Neuronal stem cell (in vitro differentiated cells): ENCODE measurements around the gene TRPM2.
A peak's percentile ranks its signal among the peaks of the same experiment; 100 is the strongest.

ENCODE experiments used
- DNase-seq: peaks from one replicate; pipeline ENCODE4 v3.0.0-alpha.2; 2013; ENCODE audit warnings: low spot score
- H2AFZ ChIP-seq: one replicate; pipeline ENCODE4 v1.6.1; 2013; ENCODE audit warnings: mild to moderate bottlenecking, low read length, inconsistent platforms
- H2AK5ac ChIP-seq: 2 replicates; pipeline ENCODE4 v1.6.1; 2013; ENCODE audit warnings: low read depth, mild to moderate bottlenecking, inconsistent platforms, low read length, moderate library complexity, mixed read lengths
- H2BK120ac ChIP-seq: 2 replicates; pipeline ENCODE4 v1.6.1; 2013; ENCODE audit warnings: low read depth, mild to moderate bottlenecking, inconsistent platforms, low read length, moderate library complexity, mixed read lengths
- H2BK12ac ChIP-seq: one replicate; pipeline ENCODE4 v1.6.1; 2013; ENCODE audit warnings: low read length, inconsistent platforms
- H2BK15ac ChIP-seq: 2 replicates; pipeline ENCODE4 v1.6.1; 2013; ENCODE audit warnings: mild to moderate bottlenecking, low read length, inconsistent platforms, mixed read lengths
- H2BK5ac ChIP-seq: one replicate; pipeline ENCODE4 v1.6.1; 2013; ENCODE audit warnings: inconsistent platforms, mild to moderate bottlenecking, low read length, moderate library complexity
- H3K14ac ChIP-seq: one replicate; pipeline ENCODE4 v1.6.1; 2013; ENCODE audit warnings: low read length, inconsistent platforms
- H3K18ac ChIP-seq: 2 replicates; pipeline ENCODE4 v1.6.1; 2013; ENCODE audit warnings: low read length, inconsistent platforms
- H3K23ac ChIP-seq: 2 replicates; pipeline ENCODE4 v1.6.1; 2013; ENCODE audit warnings: low read depth, mild to moderate bottlenecking, mixed read lengths, low read length, inconsistent platforms; ENCODE audit not compliant: poor library complexity
- H3K27ac ChIP-seq: replicated peaks from 3 replicates; pipeline ENCODE4 v1.5.1; 2013; ENCODE audit warnings: low read length, inconsistent platforms
- H3K27me3 ChIP-seq, 3 experiments: 2 replicates each; pipeline ENCODE4 v1.6.1; 2013; ENCODE audit warnings: low read length in 3 of 3, mild to moderate bottlenecking in 2 of 3, inconsistent platforms in 1 of 3, low read depth in 1 of 3, mixed read lengths in 1 of 3, moderate library complexity in 1 of 3; ENCODE audit not compliant: control insufficient read depth in 3 of 3, insufficient read depth in 3 of 3
- H3K36me3 ChIP-seq, 2 donors: replicated peaks in 1 of 2; 2 replicates each; pipeline ENCODE4 v1.6.1; 2013; ENCODE audit warnings: low read length in 2 of 2; ENCODE audit not compliant: control insufficient read depth in 2 of 2, insufficient read depth in 2 of 2
- H3K4ac ChIP-seq: 2 replicates; pipeline ENCODE4 v1.6.1; 2013; ENCODE audit warnings: inconsistent platforms, mild to moderate bottlenecking, low read length, moderate library complexity
- H3K4me1 ChIP-seq, 2 donors: 1 replicate in 1 of 2; 2 replicates in 1 of 2; pipeline ENCODE4 v1.6.1; 2013; ENCODE audit warnings: low read length in 2 of 2, low read depth in 1 of 2; ENCODE audit not compliant: control insufficient read depth in 2 of 2, insufficient read depth in 1 of 2
- H3K4me2 ChIP-seq: one replicate; pipeline ENCODE4 v1.6.1; 2013; ENCODE audit warnings: mild to moderate bottlenecking, low read length, inconsistent platforms; ENCODE audit not compliant: insufficient read depth, poor library complexity, severe bottlenecking
- H3K4me3 ChIP-seq, 2 donors: 2 replicates each; pipeline ENCODE4 v1.5.1; 2013; ENCODE audit warnings: low read length in 2 of 2, mild to moderate bottlenecking in 2 of 2, inconsistent platforms in 1 of 2, moderate library complexity in 1 of 2
- H3K79me1 ChIP-seq: one replicate; pipeline ENCODE4 v1.6.1; 2013; ENCODE audit warnings: low read depth, mild to moderate bottlenecking, inconsistent platforms, low read length, moderate library complexity
- H3K9ac ChIP-seq: one replicate; pipeline ENCODE4 v1.6.1; 2013; ENCODE audit warnings: mild to moderate bottlenecking, low read depth, low read length, inconsistent platforms; ENCODE audit not compliant: poor library complexity
- H3K9me3 ChIP-seq, 2 donors: replicated peaks in 1 of 2; 2 replicates each; pipeline versions ENCODE3 to v1.6.1; 2013; ENCODE audit warnings: low read length in 2 of 2, mild to moderate bottlenecking in 2 of 2, inconsistent platforms in 1 of 2, low read depth in 1 of 2, mixed read lengths in 1 of 2, moderate library complexity in 1 of 2; ENCODE audit not compliant: control insufficient read depth in 2 of 2, insufficient read depth in 1 of 2
- H4K8ac ChIP-seq: one replicate; pipeline ENCODE4 v1.6.1; 2013; ENCODE audit warnings: low read depth, mild to moderate bottlenecking, inconsistent platforms, low read length, moderate library complexity
- H4K91ac ChIP-seq: one replicate; pipeline ENCODE4 v1.6.1; 2013; ENCODE audit warnings: low read length, low read depth, mild to moderate bottlenecking, inconsistent platforms; ENCODE audit not compliant: poor library complexity
- WGBS, 2 donors: extraction: QIAGEN DNeasy Blood & Tissue Kit; methylation state at CpG; one replicate each; pipeline ENCODE4 v1.1.7; 2013; ENCODE audit warnings: missing lambda C conversion rate in 2 of 2, mixed read lengths in 1 of 2; ENCODE audit not compliant: insufficient read length in 2 of 2, insufficient replicate concordance in 1 of 2; ENCODE audit errors: extremely low coverage in 2 of 2; 5-methylcytosine and 5-hydroxymethylcytosine counted together

The TRPM2 gene

GRCh38 chr21:44485796-44486195 is 132.4 kb downstream of the TRPM2 start:
- no peak overlapping the region for H3K27ac ChIP-seq

GRCh38 chr21:44486302-44486701 is 132.9 kb downstream of the TRPM2 start:
- H3K4me3 ChIP-seq, result peak overlapping the region; percentile 54 to 73
- no peak overlapping the region for H2BK120ac ChIP-seq
- no peaks in the 10 kb centered on the region for H3K79me1 ChIP-seq
- H2AFZ ChIP-seq, result no peak overlapping the region
- H2BK15ac ChIP-seq, result no peak overlapping the region
- no peak overlapping the region for H3K23ac ChIP-seq
- no peak overlapping the region for H3K9ac ChIP-seq
- H3K14ac ChIP-seq, result no peak overlapping the region
- no peak overlapping the region for H3K4ac ChIP-seq
- WGBS, 2 donors, result no CpG with 5 or more reads among the region's 16 CpGs
- no peak for DNase-seq
- no peak overlapping the region for H2AK5ac ChIP-seq
- no peak overlapping the region for H4K91ac ChIP-seq
- H3K27ac ChIP-seq, result no peak overlapping the region
- H2BK12ac ChIP-seq, result no peak overlapping the region
- no peak overlapping the region for H4K8ac ChIP-seq
- H3K18ac ChIP-seq, result peak overlapping the region; percentile 74
- H3K4me2 ChIP-seq, result peak overlapping the region; percentile 44
- H3K9me3 ChIP-seq, result peaks cover 0 to 9% of the 10 kb centered on the region in 2 donors
- no peaks in the 10 kb centered on the region for H3K36me3 ChIP-seq
- peaks cover 0 to 10% (median 0%) of the 10 kb centered on the region in 3 experiments for H3K27me3 ChIP-seq
- no peaks in the 10 kb centered on the region for H3K4me1 ChIP-seq
- no peak overlapping the region for H2BK5ac ChIP-seq

More at GRCh38 chr21:44485796-44486195, 132.4 kb downstream of the TRPM2 start:
- Histone ChIP-seq H4K91ac (no peak overlapping the region), H3K4me2 (peak overlapping the region; percentile 46), H3K23ac (peak overlapping the region; percentile 21), H3K14ac (no peak overlapping the region), H3K9ac (peak overlapping the region; percentile 46), H3K36me3 (no peaks in the 10 kb centered on the region), H2AFZ (peak overlapping the region; percentile 80), H2AK5ac (no peak overlapping the region), H2BK5ac (no peak overlapping the region), H3K79me1 (no peaks in the 10 kb centered on the region), H2BK120ac (no peak overlapping the region), H3K27me3 (peaks cover 0 to 10% (median 0%) of the 10 kb centered on the region in 3 experiments), H2BK12ac (no peak overlapping the region), H2BK15ac (peak overlapping the region; percentile 27), H3K4ac (no peak overlapping the region), H3K9me3 (peaks cover 0 to 6% of the 10 kb centered on the region in 2 donors), H4K8ac (no peak overlapping the region), H3K18ac (peak overlapping the region; percentile 19), H3K4me1 (no peaks in the 10 kb centered on the region), H3K4me3 (peak overlapping the region; percentile 54 to 75)
- DNase-seq, result no peak
- WGBS, 2 donors, result no CpG with 5 or more reads among the region's 10 CpGs

- Histone ChIP-seq H3K14ac (no peak overlapping the region), H2AK5ac (no peak overlapping the region), H2AFZ (no peak overlapping the region), H3K36me3 (no peaks in the 10 kb centered on the region), H4K8ac (no peak overlapping the region), H2BK12ac (no peak overlapping the region), H3K23ac (no peak overlapping the region), H2BK120ac (no peak overlapping the region), H3K4me2 (no peak overlapping the region), H3K9ac (no peak overlapping the region), H3K79me1 (no peaks in the 10 kb centered on the region), H3K9me3 (peaks cover 7 to 23% of the 10 kb centered on the region in 2 donors), H3K4me3 (no peak overlapping the region), H2BK5ac (no peak overlapping the region), H3K4ac (no peak overlapping the region), H3K18ac (no peak overlapping the region), H3K27ac (no peak overlapping the region), H4K91ac (no peak overlapping the region), H3K4me1 (no peaks in the 10 kb centered on the region), H2BK15ac (no peak overlapping the region), H3K27me3 (peaks cover 0 to 10% (median 0%) of the 10 kb centered on the region in 3 experiments)
- no peak for DNase-seq
- whole genome bisulfite sequencing, 2 donors, result no CpG with 5 or more reads among the region's 4 CpGs
These were observed 134.4 kb downstream of the TRPM2 start for GRCh38 chr21:44487831-44488230.

GRCh38 chr21:44489962-44490361 is 136.5 kb downstream of the TRPM2 start:
- Histone ChIP-seq H3K4me2 (no peak overlapping the region), H3K9me3 (peaks cover 16 to 37% of the 10 kb centered on the region in 2 donors), H3K36me3 (no peaks in the 10 kb centered on the region), H2BK120ac (no peak overlapping the region), H3K9ac (no peak overlapping the region), H2BK15ac (no peak overlapping the region), H3K4me1 (no peaks in the 10 kb centered on the region), H3K27ac (no peak overlapping the region), H3K4ac (no peak overlapping the region), H2AK5ac (no peak overlapping the region), H3K79me1 (no peaks in the 10 kb centered on the region), H3K18ac (no peak overlapping the region), H2BK12ac (no peak overlapping the region), H3K23ac (no peak overlapping the region), H4K91ac (no peak overlapping the region), H2AFZ (no peak overlapping the region), H4K8ac (no peak overlapping the region), H2BK5ac (no peak overlapping the region), H3K4me3 (no peak overlapping the region), H3K14ac (no peak overlapping the region), H3K27me3 (peaks cover 0 to 10% (median 0%) of the 10 kb centered on the region in 3 experiments)
- DNase-seq, result no peak
- WGBS, 2 donors, result no CpG with 5 or more reads among the region's 7 CpGs
